PC-3 (cell line): ENCODE measurements around the gene USH1G. TPM values are rescaled to one million over a fixed set of nuclear protein-coding genes. Genes with fewer than 3 reads are reported as not detected.

ENCODE experiments used
- ATAC-seq: fragments of 200-7000 bp; cut with Tn5 transposase; 2 replicates; pipeline ENCODE4 v1.9.1; 2020; ENCODE audit warnings: mild to moderate bottlenecking, moderate library complexity
- BruUV-seq: library from RNA; stranded (reverse); fragments of 400-500 nt; replicated peaks from 2 replicates; lab custom pipeline; 2021; lab: Mats Ljungman, UMichigan
- CTCF ChIA-PET: fragments of 300-600 bp; sonication (Branson Sonifier 250); formaldehyde crosslinking; loops from one replicate; lab custom pipeline; 2022; ENCODE audit warnings: antibody characterized with exemption; lab: Charles Lee
- POLR2A ChIA-PET: fragments of 300-600 bp; sonication (Branson Sonifier 250); formaldehyde crosslinking; loops from one replicate; lab custom pipeline; 2022; ENCODE audit warnings: antibody characterized with exemption; ENCODE audit not compliant: unreplicated experiment; lab: Charles Lee
- DNase-seq: peaks from one replicate; pipeline ENCODE4 v3.0.0-alpha.2; 2015
- H2AFZ ChIP-seq: fragments of 300-600 bp; sonication (generic); 2 replicates; pipeline ENCODE4 v1.6.0; 2016; ENCODE audit warnings: antibody characterized with exemption, low read length
- H3F3A ChIP-seq: fragments of 300-600 bp; sonication (generic); one replicate; pipeline ENCODE4 v1.6.0; 2017; ENCODE audit warnings: antibody characterized with exemption, low read length, control low read depth, mild to moderate bottlenecking; ENCODE audit not compliant: unreplicated experiment
- H3K27ac ChIP-seq: fragments of 300-600 bp; sonication (generic); 2 replicates; pipeline ENCODE4 v1.5.1; 2016; ENCODE audit warnings: mild to moderate bottlenecking, low read length
- H3K27me3 ChIP-seq: fragments of 300-600 bp; sonication (generic); 2 replicates; pipeline ENCODE4 v1.6.1; 2016; ENCODE audit warnings: low read length, mixed read lengths
- H3K36me3 ChIP-seq: fragments of 300-600 bp; sonication (generic); 2 replicates; pipeline ENCODE4 v1.6.1; 2016; ENCODE audit warnings: low read depth, mixed run types, low read length, mixed read lengths
- H3K4me1 ChIP-seq: fragments of 300-600 bp; sonication (generic); 2 replicates; pipeline ENCODE4 v1.5.1; 2016; ENCODE audit warnings: low read length; ENCODE audit not compliant: insufficient read depth
- H3K4me2 ChIP-seq: fragments of 300-600 bp; sonication (generic); 2 replicates; pipeline ENCODE4 v1.6.0; 2016; ENCODE audit warnings: low read length
- H3K4me3 ChIP-seq: fragments of 300-600 bp; sonication (generic); 2 replicates; pipeline ENCODE4 v1.5.1; 2016; ENCODE audit warnings: mild to moderate bottlenecking, low read length, mixed read lengths
- H3K79me2 ChIP-seq: fragments of 300-600 bp; sonication (generic); 2 replicates; pipeline ENCODE4 v1.6.1; 2017; ENCODE audit warnings: low read length, mixed read lengths
- H3K9ac ChIP-seq: fragments of 300-600 bp; sonication (generic); 2 replicates; pipeline ENCODE4 v1.6.0; 2016; ENCODE audit warnings: mild to moderate bottlenecking, low read length
- H3K9me2 ChIP-seq: fragments of 300-600 bp; sonication (generic); replicated peaks from 2 replicates; pipeline ENCODE4 v1.6.1; 2016; ENCODE audit warnings: mixed run types, low read length, mixed read lengths
- H3K9me3 ChIP-seq: fragments of 300-600 bp; sonication (generic); 2 replicates; pipeline ENCODE4 v1.6.1; 2016; ENCODE audit warnings: low read length, mixed read lengths
- H4K20me1 ChIP-seq: fragments of 300-600 bp; sonication (generic); 2 replicates; pipeline ENCODE4 v1.6.1; 2016; ENCODE audit warnings: low read length, mixed read lengths
- EZH2 ChIP-seq: fragments of 300-600 bp; sonication (generic); IDR thresholded peaks from one replicate; pipeline ENCODE4 v1.6.1; 2017; ENCODE audit warnings: antibody characterized with exemption, mild to moderate bottlenecking, low read length; ENCODE audit not compliant: unreplicated experiment
- EZH2phosphoT487 ChIP-seq: fragments of 300-600 bp; sonication (generic); IDR thresholded peaks from 2 replicates; pipeline ENCODE4 v1.6.1; 2018; ENCODE audit warnings: mild to moderate bottlenecking, antibody characterized with exemption, low read length, borderline replicate concordance
- intact Hi-C: fragments of 100-400 bp; cut with micrococcal nuclease; formaldehyde crosslinking; loops from 2 replicates; pipeline ENCODE4 v1.9.0; 2023
- total RNA-seq: library from RNA; depleted of rRNA; stranded (reverse); fragments of >200 nt; gene quantifications from 2 replicates; pipeline ENCODE4 v1.2.3, GENCODE V29; 2014
- TF ChIP-seq, protein P1 (sequence below): fragments of 300-600 bp; sonication (generic); conservative IDR thresholded peaks from 2 replicates; pipeline ENCODE4 v1.5.1; 2017; ENCODE audit warnings: antibody characterized with exemption, low read depth, mild to moderate bottlenecking, low read length

The USH1G gene
- total RNA-seq, 1 experiment from 2014 or later, result 0.04 TPM

DNA sequence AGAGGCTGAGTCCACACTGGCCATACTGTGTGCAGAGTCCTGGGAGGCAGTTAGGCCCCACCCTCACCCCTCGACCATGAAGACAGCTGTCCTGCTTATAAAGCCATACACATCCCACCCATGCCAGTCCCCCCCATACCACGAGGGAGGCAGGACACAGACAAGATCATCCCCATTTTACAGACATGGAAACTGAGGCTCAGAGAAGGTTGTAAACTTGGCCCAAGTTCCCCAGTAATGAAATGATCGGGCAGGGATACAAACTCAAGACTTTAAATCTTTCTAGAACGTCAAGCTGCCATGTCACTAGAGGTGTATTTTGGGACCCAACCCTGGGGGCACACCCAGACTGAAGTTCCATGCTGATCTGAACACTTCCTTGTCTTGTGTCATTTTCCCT lies 33.0 kb upstream of the USH1G start:
- Histone ChIP-seq H3K36me3 (no peaks in the 10 kb centered on the region), H3K4me3 (no peak overlapping the region), H3K9me3 (no peaks in the 10 kb centered on the region), H3K9ac (no peak overlapping the region), H3K27me3 (no peaks in the 10 kb centered on the region), H2AFZ (no peak overlapping the region), H3K27ac (no peak overlapping the region), H3F3A (no peaks in the 10 kb centered on the region), H4K20me1 (no peaks in the 10 kb centered on the region), H3K4me1 (no peaks in the 10 kb centered on the region), H3K9me2 (no peaks in the 10 kb centered on the region), H3K4me2 (no peak overlapping the region), H3K79me2 (no peaks in the 10 kb centered on the region)
- TF ChIP-seq EZH2phosphoT487, result no peak
- no peak for TF ChIP-seq EZH2
- TF ChIP-seq, protein P1, sequence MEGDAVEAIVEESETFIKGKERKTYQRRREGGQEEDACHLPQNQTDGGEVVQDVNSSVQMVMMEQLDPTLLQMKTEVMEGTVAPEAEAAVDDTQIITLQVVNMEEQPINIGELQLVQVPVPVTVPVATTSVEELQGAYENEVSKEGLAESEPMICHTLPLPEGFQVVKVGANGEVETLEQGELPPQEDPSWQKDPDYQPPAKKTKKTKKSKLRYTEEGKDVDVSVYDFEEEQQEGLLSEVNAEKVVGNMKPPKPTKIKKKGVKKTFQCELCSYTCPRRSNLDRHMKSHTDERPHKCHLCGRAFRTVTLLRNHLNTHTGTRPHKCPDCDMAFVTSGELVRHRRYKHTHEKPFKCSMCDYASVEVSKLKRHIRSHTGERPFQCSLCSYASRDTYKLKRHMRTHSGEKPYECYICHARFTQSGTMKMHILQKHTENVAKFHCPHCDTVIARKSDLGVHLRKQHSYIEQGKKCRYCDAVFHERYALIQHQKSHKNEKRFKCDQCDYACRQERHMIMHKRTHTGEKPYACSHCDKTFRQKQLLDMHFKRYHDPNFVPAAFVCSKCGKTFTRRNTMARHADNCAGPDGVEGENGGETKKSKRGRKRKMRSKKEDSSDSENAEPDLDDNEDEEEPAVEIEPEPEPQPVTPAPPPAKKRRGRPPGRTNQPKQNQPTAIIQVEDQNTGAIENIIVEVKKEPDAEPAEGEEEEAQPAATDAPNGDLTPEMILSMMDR, result no peak
- BruUV-seq, result no TSS peak
- CTCF ChIA-PET, result no interaction called here
- POLR2A ChIA-PET, result no interaction called here
- DNase-seq, result no peak
- ATAC-seq, result no peak
- intact Hi-C loops, result no loop called here

DNA sequence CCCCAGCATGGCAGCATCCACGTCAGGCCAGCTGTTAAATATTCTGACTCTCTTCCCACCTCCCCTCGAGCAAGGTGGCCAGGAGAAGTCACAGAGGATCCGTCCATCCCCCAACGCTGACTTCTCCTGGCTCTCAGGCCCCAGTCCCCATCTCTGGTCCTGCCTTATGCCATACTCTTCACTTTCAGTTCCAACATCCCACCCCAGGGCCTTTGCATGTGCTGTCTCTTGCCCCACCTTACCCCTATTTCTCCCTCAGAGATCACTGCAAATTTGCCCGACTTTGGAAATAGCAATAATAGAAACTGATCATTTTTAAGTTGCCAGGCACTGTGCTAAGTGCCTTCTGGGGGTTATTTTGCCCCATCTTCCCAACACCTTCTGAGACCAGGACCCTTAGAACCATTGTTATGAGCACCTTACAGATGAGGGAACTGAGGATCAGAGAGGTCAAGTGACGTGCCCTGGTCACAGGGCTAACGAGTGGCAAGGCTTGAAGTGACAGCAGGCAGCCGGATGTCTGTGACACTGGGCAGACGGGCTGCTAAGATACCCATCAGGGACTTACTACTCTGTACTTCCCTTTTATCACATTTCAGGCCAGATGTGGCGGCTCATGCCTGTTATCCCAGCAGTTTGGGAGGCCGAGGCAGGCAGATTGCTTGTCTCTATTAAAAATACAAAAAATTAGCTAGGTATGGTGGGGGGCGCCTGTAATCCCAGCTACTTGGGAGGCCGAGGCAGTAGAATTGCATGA lies 31.8 kb upstream of the USH1G start:
- H3K9ac ChIP-seq, result no peak overlapping the region
- intact Hi-C loops, result no loop called here
- H3K4me2 ChIP-seq, result no peak overlapping the region
- H2AFZ ChIP-seq, result no peak overlapping the region
- no peaks in the 10 kb centered on the region for H3K9me3 ChIP-seq
- no peak for DNase-seq
- H3K79me2 ChIP-seq, result no peaks in the 10 kb centered on the region
- no peaks in the 10 kb centered on the region for H3F3A ChIP-seq
- ChIA-PET POLR2A (no interaction called here), CTCF (no interaction called here)
- no peak overlapping the region for H3K27ac ChIP-seq
- no peaks in the 10 kb centered on the region for H3K27me3 ChIP-seq
- no peaks in the 10 kb centered on the region for H3K9me2 ChIP-seq
- BruUV-seq, result no TSS peak
- no peaks in the 10 kb centered on the region for H3K36me3 ChIP-seq
- H3K4me3 ChIP-seq, result no peak overlapping the region
- H3K4me1 ChIP-seq, result peaks cover 5% of the 10 kb centered on the region; the same call in 1 of the 2 replicates
- TF ChIP-seq EZH2phosphoT487 (no peak), EZH2 (no peak)
- TF ChIP-seq, protein P1, result no peak
- no peaks in the 10 kb centered on the region for H4K20me1 ChIP-seq
- no peak for ATAC-seq

DNA sequence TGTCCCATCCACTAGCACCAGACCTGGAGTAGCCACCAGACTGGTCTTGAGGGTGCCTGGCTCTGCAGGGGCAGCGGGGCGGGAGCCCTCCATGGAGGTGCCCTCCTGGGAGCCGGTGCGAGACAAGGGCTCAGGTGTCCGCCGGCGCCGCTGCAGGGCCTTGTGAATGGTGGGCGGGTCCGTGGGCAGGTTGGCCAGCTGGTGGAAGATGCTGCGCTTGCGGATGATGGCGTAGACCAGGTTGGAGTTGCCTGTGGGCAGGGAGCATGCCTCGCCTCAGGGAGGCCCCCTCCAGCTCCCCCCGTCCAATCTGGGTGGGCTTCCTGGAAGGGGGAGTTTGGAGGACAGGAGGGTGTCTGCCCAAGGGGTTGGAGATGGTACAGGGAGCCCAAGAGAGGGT lies 31.1 kb upstream of the USH1G start:
- Histone ChIP-seq H3K79me2 (no peaks in the 10 kb centered on the region), H2AFZ (no peak overlapping the region), H3K27ac (no peak overlapping the region), H3K9me3 (no peaks in the 10 kb centered on the region), H3K4me3 (no peak overlapping the region), H3K36me3 (no peaks in the 10 kb centered on the region), H3K9ac (no peak overlapping the region), H3K27me3 (no peaks in the 10 kb centered on the region), H4K20me1 (no peaks in the 10 kb centered on the region), H3K9me2 (no peaks in the 10 kb centered on the region), H3F3A (no peaks in the 10 kb centered on the region), H3K4me2 (no peak overlapping the region), H3K4me1 (peaks cover 5% of the 10 kb centered on the region; the same call in 1 of the 2 replicates)
- ATAC-seq, result no peak
- ChIA-PET CTCF (no interaction called here), POLR2A (no interaction called here)
- DNase-seq, result no peak
- BruUV-seq, result no TSS peak
- intact Hi-C loops, result no loop called here
- TF ChIP-seq, protein P1, result no peak
- TF ChIP-seq EZH2, result no peak
- no peak for TF ChIP-seq EZH2phosphoT487
